ENCODE measurements around the gene NDRG3.
"Not testable (repeated sequence)": the region's sequence is repeated elsewhere in the genome, so short reads cannot be mapped to it uniquely, and the experiment has no call there.

NDRG3 gene

GRCh38 chr20:36620917-36621316 is 125.0 kb downstream of the NDRG3 start:
- FAIRE-seq (no peak), DNase-seq (ENCODE audit: insufficient read length, low spot score) (no peak)

- FAIRE-seq (peak; percentile 51), DNase-seq (ENCODE audit: insufficient read length, low spot score) (no peak)
Measured at GRCh38 chr20:36614781-36615557, 130.9 kb downstream of the NDRG3 start.

DNA sequence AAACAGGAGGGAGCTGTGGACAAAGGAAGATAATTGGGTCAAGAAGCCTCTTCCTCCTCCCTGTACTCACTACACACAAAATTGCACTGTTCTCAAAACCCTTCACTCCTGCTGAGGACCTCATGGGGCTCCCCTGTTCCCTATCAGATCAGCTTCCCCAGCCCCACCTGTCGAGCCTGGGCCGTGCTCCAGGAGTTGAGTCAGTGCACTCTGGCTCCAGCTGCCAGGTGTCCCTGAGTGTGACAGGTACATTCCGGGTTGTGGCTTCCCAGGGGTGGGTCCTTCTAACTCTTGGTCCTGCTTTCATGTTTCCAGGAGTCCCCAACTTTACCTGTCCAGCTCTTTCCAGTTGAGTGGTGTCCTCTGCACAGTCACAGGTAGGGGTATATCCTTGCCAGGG is 131.9 kb downstream of the NDRG3 start:
- DNase-seq (ENCODE audit: insufficient read length, low spot score) (no peak), FAIRE-seq (no peak)

DNA sequence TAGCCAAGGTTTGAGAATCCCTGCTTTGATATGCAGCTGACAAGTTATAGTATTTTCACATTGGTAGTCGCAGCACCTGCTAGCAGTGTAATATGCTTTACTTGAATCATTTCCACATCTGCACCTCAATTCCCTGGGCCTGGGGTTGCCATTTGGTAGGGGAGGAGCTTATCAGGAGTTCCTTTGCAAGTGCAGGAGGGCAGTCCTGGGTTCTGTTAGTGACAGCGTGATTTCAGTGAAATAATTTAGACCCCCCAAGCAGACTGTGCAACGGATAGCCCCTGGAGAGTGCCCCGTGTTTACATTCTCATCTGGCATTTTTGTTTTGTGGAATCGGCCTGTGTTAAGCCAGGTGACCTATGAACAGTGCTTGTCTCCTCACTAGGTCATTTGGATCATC is 134.3 kb downstream of the NDRG3 start:
- FAIRE-seq: peak; percentile 40
- no peak for DNase-seq (ENCODE audit: insufficient read length, low spot score)

- not testable (repeated sequence) for DNase-seq (ENCODE audit: insufficient read length, low spot score); FAIRE-seq
Measured at GRCh38 chr20:36608388-36608728, 137.5 kb downstream of the NDRG3 start.

DNA sequence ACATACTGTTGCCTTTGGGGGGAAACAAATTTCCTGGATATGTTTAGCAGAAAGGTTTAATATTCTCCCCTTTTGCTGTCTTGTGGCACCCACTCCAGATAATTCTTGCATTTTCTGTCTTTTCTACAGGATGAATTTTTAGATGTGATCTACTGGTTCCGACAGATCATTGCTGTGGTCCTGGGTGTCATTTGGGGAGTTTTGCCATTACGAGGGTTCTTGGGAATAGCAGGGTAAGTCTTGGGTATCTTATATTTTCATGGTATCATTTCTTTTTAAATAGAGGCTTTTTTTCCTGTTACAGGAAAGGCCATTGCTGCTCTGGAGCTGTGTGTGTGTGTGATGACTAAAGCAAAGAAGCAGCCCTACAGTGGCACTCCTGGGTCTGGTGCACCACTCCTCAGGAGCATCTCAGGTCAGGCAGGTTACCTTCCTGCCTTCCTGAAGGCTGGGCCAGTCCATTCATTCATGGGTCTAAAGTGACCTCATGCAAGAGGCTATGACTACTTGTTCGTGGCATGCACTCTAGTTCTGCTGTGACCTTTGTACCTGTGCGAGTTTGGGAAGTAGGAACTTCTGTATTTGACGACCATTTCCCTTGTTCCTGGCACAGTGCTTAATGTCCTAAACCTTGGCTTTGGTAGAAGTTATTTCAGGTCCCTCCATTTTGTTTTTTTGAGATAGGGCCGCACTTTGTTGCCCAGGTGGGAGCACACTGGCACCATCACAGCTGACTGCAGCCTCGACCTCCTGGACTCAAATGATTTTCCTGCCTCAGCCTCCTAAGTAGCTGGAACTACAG is 138.1 kb downstream of the NDRG3 start:
- DNase-seq (ENCODE audit: insufficient read length, low spot score): no peak
- peak; percentile 60 for FAIRE-seq

DNA sequence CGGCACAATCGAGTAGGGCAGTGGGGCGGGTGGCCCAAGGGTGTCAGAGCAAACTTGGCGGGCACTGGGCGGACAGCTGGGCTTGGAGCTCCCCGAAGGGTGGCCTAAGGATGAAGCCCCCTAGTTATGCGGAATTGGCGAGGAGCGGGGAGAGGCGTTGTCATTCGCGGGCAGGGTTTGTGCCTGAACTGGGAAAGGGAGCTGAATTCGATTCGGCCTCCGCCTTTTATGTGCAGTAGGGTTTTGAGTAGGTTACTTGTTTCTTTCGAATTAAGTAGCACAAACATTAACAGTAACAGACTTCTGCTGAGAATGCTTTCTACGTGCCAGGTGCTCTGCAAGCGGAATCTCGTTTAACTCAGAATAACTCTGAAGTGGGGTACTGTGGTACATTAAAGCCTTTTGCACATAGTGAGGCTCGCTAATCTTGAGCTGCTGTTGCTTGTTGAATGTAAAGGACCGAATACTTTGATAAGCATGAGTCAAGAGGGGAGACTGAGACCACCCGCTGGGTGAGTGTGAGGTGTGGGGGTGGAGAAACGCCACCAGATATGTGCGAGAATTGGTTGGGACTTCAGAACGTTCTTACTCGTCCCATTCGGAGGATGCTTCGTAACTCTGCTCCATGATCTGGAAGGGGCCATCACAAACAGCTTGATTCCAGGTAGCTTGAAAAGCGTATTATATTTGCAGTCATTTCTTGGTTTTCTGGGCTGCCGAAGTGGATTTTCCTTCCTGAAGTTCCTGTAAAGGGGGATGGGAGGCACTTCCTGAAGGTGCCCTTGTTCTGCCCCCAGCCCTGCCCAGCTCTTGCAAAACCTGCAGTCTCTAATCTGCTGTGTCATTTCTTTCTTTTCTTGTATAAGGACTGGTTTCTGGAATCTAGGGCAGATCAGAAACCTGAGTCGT is 139.5 kb downstream of the NDRG3 start:
- DNase-seq (ENCODE audit: insufficient read length, low spot score) (no peak), FAIRE-seq (no peak)

GRCh38 chr20:36605399-36606157 is 140.3 kb downstream of the NDRG3 start, which contains the start of gene RAB5IF:
TSS of gene RAB5IF (plus strand) at chr20:36605779. CDS start at chr20:36605952, 173 bp downstream.
- peak; percentile 100 for DNase-seq (ENCODE audit: insufficient read length, low spot score)
- peak; percentile 100 for FAIRE-seq

DNA sequence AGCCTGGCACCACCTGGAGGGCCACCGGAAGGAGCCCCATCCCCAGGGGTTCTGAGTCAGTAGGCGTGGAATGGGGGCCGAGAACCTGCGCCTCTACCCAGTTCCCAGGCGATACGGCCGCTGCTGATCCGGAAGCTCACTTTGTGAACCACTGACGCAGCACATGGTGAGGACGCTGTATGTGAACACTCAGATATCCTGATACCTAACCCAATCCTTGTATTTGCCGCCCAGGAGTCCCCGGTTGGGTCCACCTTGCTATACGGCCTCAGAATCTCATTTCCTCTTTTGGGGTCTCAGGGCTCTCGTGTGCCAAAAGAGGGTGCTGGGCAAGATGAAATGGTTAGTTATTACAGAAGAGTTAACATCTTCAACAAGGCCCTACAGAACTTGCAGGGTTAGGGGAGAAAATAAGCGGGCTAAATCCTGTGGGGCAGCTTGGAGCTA is 140.9 kb downstream of the NDRG3 start:
- no peak for DNase-seq (ENCODE audit: insufficient read length, low spot score)
- FAIRE-seq: no peak

Measured in HTR-8/SVneo (cell line).